ENCODE measurements around the gene RAB3D.
"Not testable (repeated sequence)": the region's sequence is repeated elsewhere in the genome, so short reads cannot be mapped to it uniquely, and the experiment has no call there.

RAB3D gene

GRCh38 chr19:11365557-11366117 is 26.2 kb upstream of the RAB3D start:
- DNase-seq (ENCODE audit: low read depth) = no peak

- DNase-seq (ENCODE audit: low read depth) = no peak
Measured at GRCh38 chr19:11364935-11365334, 25.5 kb upstream of the RAB3D start.

- DNase-seq (ENCODE audit: low read depth) = no peak
Measured at GRCh38 chr19:11364296-11364904, 24.9 kb upstream of the RAB3D start.

GRCh38 chr19:11363881-11364280 is 24.4 kb upstream of the RAB3D start:
- DNase-seq (ENCODE audit: low read depth) = no peak

- no peak for DNase-seq (ENCODE audit: low read depth)
Measured at GRCh38 chr19:11361771-11362731, 22.6 kb upstream of the RAB3D start.

DNA sequence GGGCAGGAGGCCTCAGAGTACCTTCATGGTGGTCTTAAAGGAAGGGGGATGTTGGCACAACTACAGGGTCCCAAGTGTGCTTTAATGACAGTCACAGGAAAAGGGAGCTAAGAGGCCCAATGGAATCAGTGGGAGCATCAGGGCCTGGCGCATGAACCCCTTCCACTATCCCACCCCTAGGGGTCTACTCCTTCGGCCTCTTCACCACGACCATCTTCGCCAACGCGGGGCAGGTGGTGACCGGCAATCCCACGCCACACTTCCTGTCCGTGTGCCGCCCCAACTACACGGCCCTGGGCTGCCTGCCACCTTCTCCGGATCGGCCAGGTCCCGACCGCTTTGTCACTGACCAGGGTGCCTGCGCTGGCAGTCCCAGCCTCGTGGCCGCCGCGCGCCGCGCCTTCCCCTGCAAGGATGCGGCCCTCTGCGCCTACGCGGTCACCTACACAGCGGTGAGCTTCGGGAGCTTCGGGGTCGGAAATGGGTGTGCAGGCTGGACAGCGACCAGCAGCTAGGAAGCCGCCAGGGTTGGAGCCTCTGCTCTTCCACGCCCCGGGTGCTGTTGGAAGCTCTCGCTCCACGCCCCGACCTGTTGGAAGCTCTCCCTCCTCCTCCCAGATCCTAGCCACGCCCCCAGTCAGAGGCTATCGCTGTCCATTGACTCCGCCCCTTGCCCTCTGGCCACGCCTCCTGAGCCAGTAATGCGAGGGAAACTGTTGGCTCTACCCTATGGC is 21.7 kb upstream of the RAB3D start:
- no peak for DNase-seq (ENCODE audit: low read depth)

DNA sequence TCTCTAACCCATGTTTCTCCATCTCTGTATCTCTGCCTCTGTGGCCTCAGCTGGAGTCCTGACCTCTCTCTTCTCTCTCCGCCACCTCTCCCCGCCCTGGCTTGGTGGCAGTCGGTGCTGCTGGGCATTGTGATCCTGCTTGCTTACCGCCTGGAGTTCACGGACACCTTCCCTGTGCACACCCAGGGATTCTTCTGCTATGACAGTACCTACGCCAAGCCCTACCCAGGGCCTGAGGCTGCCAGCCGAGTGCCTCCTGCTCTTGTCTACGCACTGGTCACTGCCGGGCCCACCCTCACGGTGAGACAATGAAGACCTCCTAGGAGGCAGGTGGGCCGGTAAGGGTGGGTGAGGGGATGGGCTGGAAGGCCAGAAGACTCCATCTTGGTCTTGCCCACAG is 20.0 kb upstream of the RAB3D start:
- no peak for DNase-seq (ENCODE audit: low read depth)

DNA sequence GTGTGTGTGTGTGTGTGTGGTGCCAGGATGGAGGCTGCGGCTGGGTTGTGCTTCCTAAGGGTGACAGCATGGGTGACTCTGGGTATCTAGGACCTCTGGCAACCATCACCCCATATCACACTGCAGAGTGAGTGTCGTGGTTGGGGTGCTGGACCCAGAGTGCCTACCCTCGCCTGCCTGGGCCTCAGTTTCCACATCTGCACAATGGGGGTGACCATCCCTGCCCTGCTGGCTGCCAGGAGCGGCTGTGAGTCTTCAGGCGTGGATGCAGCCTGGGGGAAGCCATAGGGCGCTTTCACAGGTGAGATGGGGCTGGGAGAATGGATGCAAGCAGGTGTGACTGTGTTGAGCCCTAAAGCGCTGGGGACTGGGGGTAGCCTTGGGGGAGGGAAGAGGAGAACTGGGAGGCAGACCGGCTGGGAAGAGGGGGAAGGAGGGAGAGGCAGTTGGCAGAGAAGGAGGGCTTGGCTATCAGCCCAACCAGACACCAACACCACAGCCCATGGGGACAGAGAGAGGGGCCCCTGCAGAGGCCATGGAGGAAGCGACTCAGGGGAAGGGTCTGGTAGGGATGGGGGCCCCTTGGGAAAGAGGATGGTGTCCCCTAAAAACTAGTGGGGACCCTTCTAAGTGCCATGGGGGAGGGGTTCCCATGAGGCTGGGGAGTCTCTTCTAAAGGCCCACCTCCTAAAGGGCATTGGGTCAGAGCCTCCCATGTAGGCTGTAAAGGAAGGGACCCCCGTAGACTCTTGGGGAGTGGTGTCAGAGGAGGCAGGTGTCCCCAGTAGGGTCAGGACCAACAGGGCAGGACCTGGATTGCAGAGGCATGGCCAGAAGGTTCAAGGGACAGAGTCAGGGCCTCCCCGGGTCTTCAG is 17.5 kb upstream of the RAB3D start:
- no peak for DNase-seq (ENCODE audit: low read depth)

DNA sequence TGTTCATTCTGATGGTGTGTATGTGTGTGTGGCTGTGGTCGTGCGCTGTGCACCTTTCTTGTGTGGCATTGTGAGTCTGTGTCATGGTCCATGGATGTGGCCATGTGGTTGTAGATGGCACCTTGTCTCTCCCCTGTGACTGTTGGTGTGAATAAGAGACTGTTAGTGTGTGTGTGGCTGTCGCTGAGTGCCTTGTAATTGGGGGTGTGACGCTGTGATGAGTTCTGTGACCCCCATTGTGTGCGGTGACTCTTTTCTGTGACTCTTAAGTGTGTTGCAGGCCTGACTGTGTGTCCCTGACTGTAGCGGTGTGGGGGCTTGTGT is 16.6 kb upstream of the RAB3D start:
- DNase-seq (ENCODE audit: low read depth) = no peak

DNA sequence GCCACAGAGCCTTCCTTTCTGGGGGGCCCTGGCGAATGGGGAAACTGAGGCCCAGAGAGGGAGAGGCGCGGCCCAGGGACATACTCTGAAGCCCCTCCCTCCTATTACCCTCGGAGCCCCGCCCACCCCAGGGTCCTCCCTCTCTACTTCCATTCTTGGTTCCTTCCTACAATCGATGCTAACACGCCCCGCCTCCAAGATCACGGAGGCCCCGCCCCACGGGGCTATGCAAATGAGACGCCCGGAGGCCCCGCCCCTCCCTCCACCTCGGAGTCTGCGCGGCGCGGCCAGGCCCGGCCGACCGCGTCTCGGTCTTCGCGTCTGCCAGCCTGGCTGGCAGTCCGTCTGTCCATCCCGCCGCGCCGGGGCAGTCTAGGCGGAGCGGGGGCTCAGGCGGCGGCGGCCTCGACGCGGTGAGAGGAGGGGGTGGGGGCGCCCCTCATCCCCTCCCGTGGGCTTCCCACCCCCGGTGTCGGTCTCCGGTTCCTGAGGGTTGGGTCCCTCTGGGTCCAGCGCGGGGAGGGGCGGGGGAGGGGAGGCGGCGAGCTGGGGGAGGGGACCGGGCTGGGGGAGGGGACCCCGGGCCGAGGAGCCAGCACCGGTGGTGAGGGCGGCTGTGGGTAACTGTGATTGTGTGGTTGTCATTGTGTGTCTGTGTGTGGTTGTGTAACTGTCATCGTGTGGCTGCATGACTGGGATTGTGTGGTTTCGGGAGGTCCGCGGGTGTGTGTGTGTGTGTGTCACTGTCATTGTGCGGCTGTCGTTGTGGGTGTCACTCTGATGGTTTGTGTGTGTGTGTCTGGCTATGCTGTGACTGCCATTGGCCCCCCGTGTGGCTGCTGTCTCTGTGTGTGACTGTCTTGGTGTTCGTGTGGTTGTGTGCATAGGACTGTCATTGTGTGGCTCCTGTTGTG is 16.0 kb upstream of the RAB3D start, which contains the start of gene PLPPR2:
Gene PLPPR2, plus strand, starts transcription at position 273 of the 914 bp plus-strand sequence. CDS start 2,242 bp downstream, outside the sequence.
- DNase-seq (ENCODE audit: low read depth) = peak; percentile 81

GRCh38 chr19:11354102-11354501 is 14.6 kb upstream of the RAB3D start:
- not testable (repeated sequence) for DNase-seq (ENCODE audit: low read depth)

GRCh38 chr19:11349171-11349570 is 9.7 kb upstream of the RAB3D start:
- no peak for DNase-seq (ENCODE audit: low read depth)

GRCh38 chr19:11347546-11348039 is 8.1 kb upstream of the RAB3D start:
- no peak for DNase-seq (ENCODE audit: low read depth)

- DNase-seq (ENCODE audit: low read depth) = peak; percentile 87
Measured at GRCh38 chr19:11346104-11346940, 6.9 kb upstream of the RAB3D start, which contains the start of the genes CCDC159 and TMEM205. Gene CCDC159, plus strand, starts transcription at chr19:11346519. Its CDS starts 88 bp downstream, at chr19:11346607. Gene TMEM205, minus strand, starts transcription at chr19:11346268. Its CDS starts 649 bp downstream, at chr19:11345619.

DNA sequence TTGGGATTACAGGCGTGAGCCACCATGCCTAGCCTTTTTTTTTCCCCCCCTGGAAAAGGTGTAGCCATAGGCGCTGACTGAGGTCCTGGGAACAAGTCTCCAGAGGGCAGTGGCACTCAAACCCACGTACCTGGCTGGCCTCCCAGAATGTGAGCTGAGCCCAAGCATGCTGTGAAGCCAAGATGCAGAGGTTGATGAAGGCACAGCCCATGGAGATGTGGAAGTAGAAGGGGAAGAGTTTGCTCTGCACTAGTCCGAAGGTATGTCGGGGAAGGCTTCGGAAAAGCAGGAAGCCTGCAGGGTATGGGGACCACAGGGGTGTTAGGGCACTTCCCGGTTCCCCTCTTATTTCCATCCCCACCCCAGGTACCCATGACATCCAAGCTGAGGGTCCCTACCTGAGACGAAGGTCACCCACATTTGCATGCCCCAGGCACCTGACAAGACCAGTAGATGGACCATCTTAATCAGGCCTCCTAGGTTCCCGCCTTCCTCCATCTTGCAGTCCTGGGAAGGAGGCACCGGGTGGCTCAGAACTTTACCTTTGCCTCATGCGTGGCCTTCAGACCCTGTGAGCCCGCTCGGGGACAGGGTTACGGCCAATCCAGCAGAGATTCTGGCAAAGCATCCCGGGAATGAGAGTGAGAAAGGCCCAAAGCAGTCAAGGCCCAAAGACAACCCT is 5.8 kb upstream of the RAB3D start:
- no peak for DNase-seq (ENCODE audit: low read depth)

- DNase-seq (ENCODE audit: low read depth) = no peak
Measured at GRCh38 chr19:11342429-11342828, 3.0 kb upstream of the RAB3D start.

GRCh38 chr19:11340099-11340467 is 626 bp upstream of the RAB3D start:
- DNase-seq (ENCODE audit: low read depth) = not testable (repeated sequence)

DNA sequence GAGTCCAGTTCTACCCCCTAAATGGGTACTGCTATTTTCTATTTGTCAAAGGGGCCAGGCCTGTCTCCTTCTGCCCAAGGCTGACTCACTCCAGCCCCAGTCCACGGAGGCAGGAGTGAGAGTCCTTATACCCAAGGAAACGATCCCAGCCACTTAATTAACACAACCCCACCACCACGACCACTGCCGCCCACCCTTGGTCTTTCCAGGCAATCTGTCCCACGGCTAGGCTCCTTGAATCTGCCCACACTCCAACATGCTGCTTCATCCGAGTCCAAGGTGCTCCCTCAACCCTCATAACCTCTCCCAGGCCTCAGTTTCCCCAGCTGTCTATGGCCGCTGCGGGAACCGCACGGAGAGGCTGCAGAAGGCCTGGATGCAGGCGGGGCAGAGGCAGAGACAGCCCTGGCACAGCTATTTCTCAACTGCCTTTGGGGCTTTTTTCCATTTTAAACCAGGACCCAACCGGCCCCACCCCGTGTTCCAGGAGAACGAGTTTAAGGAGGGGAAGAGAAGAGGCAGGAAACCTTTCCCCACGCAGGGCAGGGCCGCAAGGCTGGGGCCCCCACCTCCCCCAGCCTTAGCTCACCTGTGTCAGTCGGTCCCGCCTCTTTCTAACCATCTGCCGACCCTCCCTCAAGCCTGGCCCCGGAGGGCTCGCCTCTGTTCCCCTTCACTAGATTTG is 746 bp downstream of the RAB3D start:
- no peak for DNase-seq (ENCODE audit: low read depth)
